CD4-positive, alpha-beta T cell treated with Interleukin-6 for 4 hours (primary cell): ENCODE data around the gene DUSP22.

Experiments
- DNase-seq: peaks from one replicate; pipeline ENCODE4 v3.0.0-alpha.2; 2020; ENCODE audit warnings: mixed read lengths

DUSP22 gene

GRCh38 chr6:340991-341827 lies 48.9 kb downstream of the DUSP22 start:
- no peak for DNase-seq

- DNase-seq, result no peak
Measured at GRCh38 chr6:341914-342831, 49.9 kb downstream of the DUSP22 start.

DNA sequence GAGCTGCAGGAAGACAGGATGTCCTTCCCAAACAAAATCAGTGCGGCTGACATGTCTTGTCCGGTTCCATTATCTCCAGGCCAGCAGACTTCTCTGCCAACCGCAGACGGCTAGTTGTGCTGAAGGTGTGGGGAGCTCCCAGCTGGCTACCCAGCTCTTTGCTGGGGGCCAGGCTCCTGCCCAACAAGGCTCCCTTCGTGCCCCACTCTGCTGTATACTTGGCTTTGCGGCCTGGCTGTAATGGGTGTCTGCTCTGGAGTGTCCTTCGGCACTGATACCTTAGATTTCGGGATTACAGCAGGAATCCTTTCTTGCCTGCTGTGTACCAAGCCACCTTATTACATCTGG lies 50.5 kb downstream of the DUSP22 start:
- no peak for DNase-seq

GRCh38 chr6:343226-343935 lies 51.1 kb downstream of the DUSP22 start:
- no peak for DNase-seq

GRCh38 chr6:343960-344815 lies 51.9 kb downstream of the DUSP22 start:
- no peak for DNase-seq

DNA sequence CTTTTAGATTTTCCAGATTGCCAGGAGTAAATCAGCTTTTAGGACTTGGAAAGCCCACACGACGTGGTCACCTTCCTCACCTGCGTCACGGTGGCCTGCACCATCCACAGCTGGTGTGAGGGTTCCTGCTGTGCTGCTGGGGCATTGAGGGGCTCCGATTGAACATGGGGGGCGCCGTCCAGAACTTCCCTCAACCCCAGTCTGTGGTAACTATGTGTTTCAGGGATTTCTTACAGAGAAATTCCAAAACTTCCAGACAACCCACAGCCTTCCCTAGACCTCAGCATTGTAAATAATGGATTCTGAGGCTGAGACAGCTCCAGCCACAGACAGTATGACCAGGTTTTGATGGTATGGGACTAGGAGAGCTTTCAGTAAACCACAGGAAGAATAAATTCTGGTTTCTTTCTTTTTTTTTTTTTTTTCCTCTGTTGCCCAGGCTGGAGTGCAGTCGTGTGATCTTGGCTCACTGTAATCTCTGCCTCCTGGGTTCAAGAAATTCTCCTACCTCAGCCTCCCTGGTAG lies 52.6 kb downstream of the DUSP22 start:
- DNase-seq, result no peak

DNA sequence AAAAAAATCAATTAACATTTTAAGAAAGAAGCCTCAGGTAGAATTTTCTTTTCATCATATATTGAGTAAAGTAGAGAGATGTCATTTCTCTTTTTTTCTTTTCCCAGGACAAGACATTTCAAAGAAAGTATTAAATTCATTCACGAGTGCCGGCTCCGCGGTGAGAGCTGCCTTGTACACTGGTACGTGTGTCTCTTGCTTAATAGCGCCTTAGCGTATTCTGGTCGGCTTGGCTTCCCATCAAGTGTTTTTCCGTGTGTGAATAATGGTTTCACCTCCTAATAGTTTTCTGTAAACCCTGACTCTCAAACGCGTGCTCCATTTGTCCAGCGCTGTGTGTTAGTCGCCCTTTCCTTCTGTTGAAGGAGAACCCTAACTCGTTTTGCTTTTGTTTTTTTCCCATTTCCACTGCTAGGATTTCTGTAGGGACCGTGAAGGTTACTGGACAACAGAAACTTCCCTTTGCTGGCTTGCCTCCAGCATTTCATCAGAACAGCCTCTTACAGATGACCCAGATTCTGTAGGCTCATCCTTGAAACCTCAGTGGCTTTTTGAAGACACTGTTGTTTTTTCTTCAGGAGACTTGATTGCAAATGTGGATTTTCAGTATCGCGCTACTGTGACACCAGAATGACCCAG lies 53.6 kb downstream of the DUSP22 start:
- no peak for DNase-seq

- no peak for DNase-seq
Measured at GRCh38 chr6:346386-347030, 54.2 kb downstream of the DUSP22 start.

- DNase-seq, result no peak
Measured at GRCh38 chr6:347232-347631, 54.9 kb downstream of the DUSP22 start.

GRCh38 chr6:347951-348859 lies 55.9 kb downstream of the DUSP22 start:
- no peak for DNase-seq

DNA sequence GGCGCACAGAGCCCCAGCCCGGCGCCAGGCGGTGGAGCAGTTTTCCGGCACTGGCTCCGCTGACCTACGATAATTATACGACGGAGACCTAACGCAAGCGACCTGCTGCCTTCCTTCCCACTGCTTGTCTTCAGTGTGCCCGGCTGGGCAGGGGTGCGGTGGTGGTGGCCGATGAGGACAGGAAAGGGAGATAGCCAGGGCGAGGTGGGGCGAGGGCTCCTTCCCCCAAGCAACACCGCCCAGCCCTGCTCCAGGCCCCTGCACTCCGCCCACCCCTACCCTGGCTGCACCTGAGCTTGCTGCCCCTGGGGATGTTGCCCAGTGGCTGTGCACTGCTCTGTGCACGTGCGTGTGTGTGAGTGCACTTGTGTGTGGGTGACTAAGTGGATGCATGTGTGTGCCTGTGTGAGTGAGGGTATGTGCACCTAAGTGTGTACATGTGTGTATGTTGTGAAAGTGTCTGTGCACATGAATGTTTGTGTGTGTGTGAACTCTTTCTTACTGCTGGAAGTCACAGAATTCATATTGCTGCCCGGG lies 56.6 kb downstream of the DUSP22 start:
- DNase-seq, result no peak

DNA sequence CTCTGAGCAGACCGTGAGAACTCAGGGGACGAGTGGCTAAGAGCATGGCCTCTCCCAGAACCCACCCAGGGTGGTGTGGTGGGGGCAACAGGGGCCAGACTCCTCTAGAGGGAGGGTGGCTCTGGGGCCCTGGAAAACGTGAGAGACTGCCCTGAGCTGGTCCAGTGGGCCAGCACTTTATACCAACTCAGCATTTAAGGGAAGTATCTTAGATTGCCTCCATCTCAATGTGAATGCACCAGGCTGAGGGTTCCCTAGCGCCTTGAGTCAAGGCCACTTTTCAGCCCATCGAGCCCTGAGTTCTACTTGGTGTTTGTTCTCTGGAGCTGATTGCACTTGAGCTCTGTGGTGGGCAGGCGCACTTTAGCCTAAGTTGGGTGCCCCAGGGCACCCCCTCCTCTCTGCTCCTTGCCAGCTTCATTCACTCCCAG lies 57.2 kb downstream of the DUSP22 start:
- no peak for DNase-seq

DNA sequence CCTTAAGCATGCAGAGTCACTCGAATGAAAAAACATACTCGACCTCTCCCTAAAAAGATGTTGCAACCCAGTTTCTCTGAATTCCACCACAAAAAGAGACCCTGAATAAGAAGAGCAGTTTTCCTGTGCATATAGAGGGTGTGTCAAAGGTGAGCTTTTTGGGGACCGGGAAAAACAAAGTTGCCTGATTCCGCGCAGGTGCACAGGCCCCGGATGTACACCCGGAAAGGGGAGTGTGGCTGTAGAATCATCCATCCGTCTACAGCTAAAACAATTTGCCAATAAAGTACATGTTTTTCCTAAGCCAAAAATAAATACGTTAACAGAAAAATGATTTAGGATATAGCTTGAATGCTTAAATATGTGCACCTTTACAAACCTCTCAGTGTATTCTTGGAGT lies 58.1 kb downstream of the DUSP22 start:
- no peak for DNase-seq

- no peak for DNase-seq
Measured at GRCh38 chr6:351011-351866, 59.0 kb downstream of the DUSP22 start.

GRCh38 chr6:351867-352289 lies 59.6 kb downstream of the DUSP22 start:
- no peak for DNase-seq

DNA sequence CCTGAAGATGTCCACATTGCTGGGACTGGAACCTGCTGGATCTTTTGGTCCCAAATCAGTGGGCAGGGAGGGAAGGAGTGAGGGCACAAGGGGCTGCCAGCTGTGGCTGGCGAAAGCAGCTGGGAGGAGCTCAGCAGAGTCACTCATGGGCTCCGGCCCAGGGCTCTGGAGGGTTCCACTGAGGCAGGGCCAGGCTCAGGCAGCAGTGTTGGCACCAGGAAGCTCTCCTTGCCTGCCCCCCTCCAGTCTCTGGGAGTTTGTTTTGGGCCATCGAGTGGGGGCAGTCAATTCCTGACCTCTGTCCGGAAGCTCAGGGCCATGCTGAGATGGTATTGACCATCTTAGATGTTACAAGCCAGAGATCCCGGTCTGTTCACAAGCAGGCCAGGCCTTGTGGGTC lies 60.2 kb downstream of the DUSP22 start:
- no peak for DNase-seq

DNA sequence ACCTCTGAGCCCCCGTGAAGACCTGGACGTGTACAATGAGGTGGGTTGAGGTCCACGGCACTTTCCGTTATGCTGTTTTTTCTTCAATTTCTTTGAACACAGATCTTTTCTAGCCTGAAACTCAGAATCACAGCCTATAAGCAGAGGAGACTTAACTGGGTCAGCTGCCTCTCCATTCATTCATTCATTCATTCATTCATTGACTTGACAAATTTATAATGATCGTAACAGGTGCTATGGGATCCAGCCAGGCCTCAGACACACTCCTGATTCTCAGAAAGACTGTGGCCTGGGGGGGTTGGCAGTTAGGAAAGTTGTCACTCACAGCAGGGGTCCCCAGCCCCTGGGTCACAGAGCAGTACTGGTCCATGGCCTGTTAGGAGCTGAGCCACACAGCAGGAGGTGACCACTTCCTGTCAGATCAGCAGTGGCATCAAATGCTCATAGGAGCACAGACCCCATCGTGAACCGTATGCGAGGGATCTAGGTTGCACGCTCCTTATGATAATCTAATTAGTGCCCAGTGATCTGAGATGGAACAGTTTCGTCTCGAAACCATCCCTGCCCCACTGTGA lies 60.7 kb downstream of the DUSP22 start:
- DNase-seq, result no peak
